ENCODE data around the gene GK.
"Not testable (repeated sequence)": the region's sequence is repeated elsewhere in the genome, so short reads cannot be mapped to it uniquely, and the experiment has no call there.

GK gene

GRCh38 chrX:30713061-30713525, 59.9 kb downstream of the GK start:
- peak; percentile 23 for DNase-seq

GRCh38 chrX:30714138-30714537, 60.9 kb downstream of the GK start:
- DNase-seq: no peak

- DNase-seq: no peak
Observed at GRCh38 chrX:30715976-30716375, 62.8 kb downstream of the GK start.

GRCh38 chrX:30733852-30734660, 80.8 kb downstream of the GK start:
- no peak for DNase-seq

GRCh38 chrX:30734782-30735181, 81.6 kb downstream of the GK start:
- no peak for DNase-seq

- peak; percentile 38 for DNase-seq
Observed at GRCh38 chrX:30735839-30736238, 82.6 kb downstream of the GK start.

- no peak for DNase-seq
Observed at GRCh38 chrX:30741545-30741944, 88.3 kb downstream of the GK start.

- no peak for DNase-seq
Observed at GRCh38 chrX:30748342-30748960, 95.2 kb downstream of the GK start.

GRCh38 chrX:30751497-30751896, 98.3 kb downstream of the GK start:
- DNase-seq: no peak

- no peak for DNase-seq
Observed at GRCh38 chrX:30762755-30763154, 109.5 kb downstream of the GK start.

- not testable (repeated sequence) for DNase-seq
Observed at GRCh38 chrX:30773764-30774163, 120.5 kb downstream of the GK start.

- DNase-seq: no peak
Observed at GRCh38 chrX:30777575-30777974, 124.4 kb downstream of the GK start.

- no peak for DNase-seq
Observed at GRCh38 chrX:30779453-30780030, 126.3 kb downstream of the GK start.
